Measurements from ENCODE around the gene KCNT2.

Gene KCNT2

DNA sequence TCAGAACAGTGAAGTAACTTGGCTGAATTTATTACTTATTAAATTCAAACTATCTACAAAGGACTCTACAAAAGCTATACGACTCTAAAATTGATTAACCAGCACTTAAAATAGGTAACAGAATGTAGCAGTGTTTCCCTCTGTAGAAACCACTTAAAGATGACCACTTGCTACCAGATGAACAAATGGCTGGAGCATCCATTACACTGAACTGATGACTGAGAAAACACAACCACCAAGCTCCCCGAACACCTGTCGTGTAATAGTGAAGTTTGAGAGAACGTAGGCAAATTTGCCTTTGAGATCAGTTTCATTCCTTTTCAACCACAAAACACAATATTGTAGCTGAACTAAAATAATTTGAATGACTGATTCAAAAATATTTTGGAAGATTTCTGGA is 226.7 kb downstream of the KCNT2 start:
- H3K27me3 ChIP-seq (ENCODE audit: control insufficient read depth, low read length): no peaks in the 10 kb centered on the region
- no peaks in the 10 kb centered on the region for H3K79me2 ChIP-seq (ENCODE audit: control insufficient read depth, low read length)
- H3K36me3 ChIP-seq (ENCODE audit: control insufficient read depth, low read length): no peaks in the 10 kb centered on the region
- TF ChIP-seq EZH2phosphoT487 (IDR thresholded peaks at IDR 0.05; ENCODE audit: borderline replicate concordance, low read length): no peak
- TF ChIP-seq, protein P1, sequence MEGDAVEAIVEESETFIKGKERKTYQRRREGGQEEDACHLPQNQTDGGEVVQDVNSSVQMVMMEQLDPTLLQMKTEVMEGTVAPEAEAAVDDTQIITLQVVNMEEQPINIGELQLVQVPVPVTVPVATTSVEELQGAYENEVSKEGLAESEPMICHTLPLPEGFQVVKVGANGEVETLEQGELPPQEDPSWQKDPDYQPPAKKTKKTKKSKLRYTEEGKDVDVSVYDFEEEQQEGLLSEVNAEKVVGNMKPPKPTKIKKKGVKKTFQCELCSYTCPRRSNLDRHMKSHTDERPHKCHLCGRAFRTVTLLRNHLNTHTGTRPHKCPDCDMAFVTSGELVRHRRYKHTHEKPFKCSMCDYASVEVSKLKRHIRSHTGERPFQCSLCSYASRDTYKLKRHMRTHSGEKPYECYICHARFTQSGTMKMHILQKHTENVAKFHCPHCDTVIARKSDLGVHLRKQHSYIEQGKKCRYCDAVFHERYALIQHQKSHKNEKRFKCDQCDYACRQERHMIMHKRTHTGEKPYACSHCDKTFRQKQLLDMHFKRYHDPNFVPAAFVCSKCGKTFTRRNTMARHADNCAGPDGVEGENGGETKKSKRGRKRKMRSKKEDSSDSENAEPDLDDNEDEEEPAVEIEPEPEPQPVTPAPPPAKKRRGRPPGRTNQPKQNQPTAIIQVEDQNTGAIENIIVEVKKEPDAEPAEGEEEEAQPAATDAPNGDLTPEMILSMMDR (IDR thresholded peaks at IDR 0.05; ENCODE audit: low read depth, low read length, poor library complexity, severe bottlenecking): no peak
- H3F3A ChIP-seq (ENCODE audit: control insufficient read depth, insufficient read depth): no peaks in the 10 kb centered on the region
- no peak overlapping the region for H3K4me3 ChIP-seq (ENCODE audit: low read length)
- no peak overlapping the region for H3K4me2 ChIP-seq (ENCODE audit: low read length)
- no peaks in the 10 kb centered on the region for H3K9me3 ChIP-seq (ENCODE audit: control insufficient read depth, insufficient read depth, low read length)
- no peaks in the 10 kb centered on the region for H3K9me2 ChIP-seq (replicated peaks; ENCODE audit: control insufficient read depth, low read length)
- no peaks in the 10 kb centered on the region for H3K4me1 ChIP-seq (ENCODE audit: control insufficient read depth, low read length)
- no peak overlapping the region for H3K27ac ChIP-seq (ENCODE audit: low read depth, low read length)
- no peaks in the 10 kb centered on the region for H4K20me1 ChIP-seq (ENCODE audit: control insufficient read depth, insufficient read depth, low read depth, low read length)

DNA sequence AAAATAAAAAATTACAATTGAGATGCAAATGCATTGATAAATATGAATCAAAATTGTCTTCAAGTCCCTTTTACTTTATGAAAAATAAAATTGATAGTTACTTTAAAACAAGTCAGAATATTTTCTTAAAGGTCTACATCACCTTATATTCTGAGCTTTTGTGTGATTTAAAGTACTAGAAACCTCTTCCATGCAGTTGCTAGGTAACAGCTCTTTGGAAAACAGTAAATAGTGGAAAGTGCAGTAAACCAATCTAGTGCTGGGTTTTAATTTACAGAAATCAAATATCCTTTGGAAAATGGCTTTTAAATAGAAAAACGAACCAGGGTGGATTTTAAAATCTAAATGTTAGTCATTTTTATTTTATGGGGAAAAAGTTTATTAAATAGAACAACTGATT is 227.9 kb downstream of the KCNT2 start:
- no peaks in the 10 kb centered on the region for H4K20me1 ChIP-seq (ENCODE audit: control insufficient read depth, insufficient read depth, low read depth, low read length)
- no peak overlapping the region for H3K27ac ChIP-seq (ENCODE audit: low read depth, low read length)
- no peaks in the 10 kb centered on the region for H3K79me2 ChIP-seq (ENCODE audit: control insufficient read depth, low read length)
- H3K4me2 ChIP-seq (ENCODE audit: low read length): no peak overlapping the region
- no peak overlapping the region for H3K4me3 ChIP-seq (ENCODE audit: low read length)
- no peaks in the 10 kb centered on the region for H3K27me3 ChIP-seq (ENCODE audit: control insufficient read depth, low read length)
- no peak for TF ChIP-seq EZH2phosphoT487 (IDR thresholded peaks at IDR 0.05; ENCODE audit: borderline replicate concordance, low read length)
- TF ChIP-seq, protein P1 (IDR thresholded peaks at IDR 0.05; ENCODE audit: low read depth, low read length, poor library complexity, severe bottlenecking): no peak
- H3K36me3 ChIP-seq (ENCODE audit: control insufficient read depth, low read length): no peaks in the 10 kb centered on the region
- H3F3A ChIP-seq (ENCODE audit: control insufficient read depth, insufficient read depth): no peaks in the 10 kb centered on the region
- no peaks in the 10 kb centered on the region for H3K4me1 ChIP-seq (ENCODE audit: control insufficient read depth, low read length)
- no peaks in the 10 kb centered on the region for H3K9me2 ChIP-seq (replicated peaks; ENCODE audit: control insufficient read depth, low read length)
- no peaks in the 10 kb centered on the region for H3K9me3 ChIP-seq (ENCODE audit: control insufficient read depth, insufficient read depth, low read length)

DNA sequence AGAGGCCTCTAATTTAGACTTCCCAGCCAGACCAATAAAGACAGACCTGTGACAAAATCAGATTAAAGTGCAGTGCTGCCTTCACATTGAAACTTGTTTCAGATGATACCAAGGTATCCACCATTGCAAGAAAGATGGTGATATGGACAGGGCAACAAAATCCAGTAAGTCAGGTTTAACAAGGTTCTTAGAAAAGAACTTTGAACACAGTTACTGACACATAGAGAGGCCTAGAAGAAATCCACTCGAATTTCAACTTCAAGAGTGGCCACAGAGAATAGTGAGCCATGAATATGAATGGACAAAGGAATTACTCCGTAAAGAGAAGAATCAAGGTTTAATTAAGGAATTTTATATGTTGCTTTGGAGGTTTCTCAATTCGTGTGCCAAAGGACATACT is 230.4 kb downstream of the KCNT2 start:
- H3K27me3 ChIP-seq (ENCODE audit: control insufficient read depth, low read length): no peaks in the 10 kb centered on the region
- H4K20me1 ChIP-seq (ENCODE audit: control insufficient read depth, insufficient read depth, low read depth, low read length): no peaks in the 10 kb centered on the region
- no peaks in the 10 kb centered on the region for H3K4me1 ChIP-seq (ENCODE audit: control insufficient read depth, low read length)
- H3F3A ChIP-seq (ENCODE audit: control insufficient read depth, insufficient read depth): no peaks in the 10 kb centered on the region
- no peaks in the 10 kb centered on the region for H3K9me2 ChIP-seq (replicated peaks; ENCODE audit: control insufficient read depth, low read length)
- H3K4me3 ChIP-seq (ENCODE audit: low read length): no peak overlapping the region
- H3K36me3 ChIP-seq (ENCODE audit: control insufficient read depth, low read length): no peaks in the 10 kb centered on the region
- no peaks in the 10 kb centered on the region for H3K79me2 ChIP-seq (ENCODE audit: control insufficient read depth, low read length)
- no peaks in the 10 kb centered on the region for H3K9me3 ChIP-seq (ENCODE audit: control insufficient read depth, insufficient read depth, low read length)
- no peak for TF ChIP-seq EZH2phosphoT487 (IDR thresholded peaks at IDR 0.05; ENCODE audit: borderline replicate concordance, low read length)
- TF ChIP-seq, protein P1 (IDR thresholded peaks at IDR 0.05; ENCODE audit: low read depth, low read length, poor library complexity, severe bottlenecking): no peak
- no peak overlapping the region for H3K27ac ChIP-seq (ENCODE audit: low read depth, low read length)
- H3K4me2 ChIP-seq (ENCODE audit: low read length): no peak overlapping the region

Measured in DOHH2 (cell line).